ENCODE data around the gene PSMD5.

Gene PSMD5

GRCh38 chr9:120857902-120858301 lies 15.2 kb upstream of the PSMD5 start:
- H3K27me3 ChIP-seq (ENCODE audit: insufficient read depth, low read length, poor library complexity) = no peaks in the 10 kb centered on the region
- H3K36me3 ChIP-seq (ENCODE audit: insufficient read depth, low read length) = peaks cover 89% of the 10 kb centered on the region
- no peaks in the 10 kb centered on the region for H4K20me1 ChIP-seq (ENCODE audit: insufficient read depth, low read length)
- H3K9ac ChIP-seq (ENCODE audit: low read depth, low read length) = no peak overlapping the region
- H3K4me1 ChIP-seq (ENCODE audit: insufficient read depth, low read length) = no peaks in the 10 kb centered on the region
- no peak overlapping the region for H2AFZ ChIP-seq (ENCODE audit: low read depth, low read length)
- no peaks in the 10 kb centered on the region for H3K79me2 ChIP-seq (ENCODE audit: insufficient read depth, low read length)
- TF ChIP-seq CTCF (IDR thresholded peaks at IDR 0.05; ENCODE audit: borderline replicate concordance, extremely low read depth, low read length, poor library complexity, severe bottlenecking) (no peak), EZH2 (IDR thresholded peaks at IDR 0.05; ENCODE audit: borderline replicate concordance, low read depth, low read length, severe bottlenecking) (no peak)
- no peak overlapping the region for H3K4me2 ChIP-seq (ENCODE audit: insufficient read depth, low read length)
- H3K9me3 ChIP-seq (ENCODE audit: insufficient read depth, low read length, severe bottlenecking) = no peaks in the 10 kb centered on the region
- H3K27ac ChIP-seq (ENCODE audit: low read length) = no peak overlapping the region
- H3K4me3 ChIP-seq (ENCODE audit: low read depth in 1 of 2, low read length in 2 of 2) = no peak overlapping the region
- no peak for ATAC-seq (ENCODE audit: insufficient read depth, low read depth)
- no peak for DNase-seq

DNA sequence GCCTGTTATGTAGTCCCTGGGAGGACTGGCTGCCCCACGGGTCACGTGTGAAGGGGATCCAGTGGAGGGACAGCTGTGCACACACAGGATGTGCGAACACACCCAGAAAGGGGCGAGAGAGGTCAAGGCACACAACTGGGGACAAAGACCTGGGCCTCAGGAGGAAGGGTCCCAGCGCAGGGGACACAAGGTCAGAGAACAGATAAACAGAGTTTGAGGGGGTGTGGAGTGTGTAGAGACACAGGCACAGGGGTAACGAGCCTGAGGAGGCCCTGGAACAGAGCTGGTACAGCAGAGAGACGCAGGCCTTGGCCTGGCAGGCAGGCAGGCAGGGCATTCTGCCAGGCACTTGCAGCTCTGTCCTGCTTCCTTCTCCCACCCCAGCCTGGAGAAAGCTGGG lies 14.8 kb upstream of the PSMD5 start:
- DNase-seq (no peak), ATAC-seq (ENCODE audit: insufficient read depth, low read depth) (no peak)
- Histone ChIP-seq H3K9ac (ENCODE audit: low read depth, low read length) (no peak overlapping the region), H3K9me3 (ENCODE audit: insufficient read depth, low read length, severe bottlenecking) (no peaks in the 10 kb centered on the region), H3K4me1 (ENCODE audit: insufficient read depth, low read length) (no peaks in the 10 kb centered on the region), H3K27me3 (ENCODE audit: insufficient read depth, low read length, poor library complexity) (no peaks in the 10 kb centered on the region), H2AFZ (ENCODE audit: low read depth, low read length) (no peak overlapping the region), H3K4me3 (ENCODE audit: low read depth in 1 of 2, low read length in 2 of 2) (no peak overlapping the region), H3K27ac (ENCODE audit: low read length) (no peak overlapping the region), H4K20me1 (ENCODE audit: insufficient read depth, low read length) (no peaks in the 10 kb centered on the region), H3K36me3 (ENCODE audit: insufficient read depth, low read length) (peaks cover 89% of the 10 kb centered on the region), H3K4me2 (ENCODE audit: insufficient read depth, low read length) (no peak overlapping the region), H3K79me2 (ENCODE audit: insufficient read depth, low read length) (no peaks in the 10 kb centered on the region)
- TF ChIP-seq EZH2 (IDR thresholded peaks at IDR 0.05; ENCODE audit: borderline replicate concordance, low read depth, low read length, severe bottlenecking) (no peak), CTCF (IDR thresholded peaks at IDR 0.05; ENCODE audit: borderline replicate concordance, extremely low read depth, low read length, poor library complexity, severe bottlenecking) (no peak)

GRCh38 chr9:120856700-120857099 lies 14.0 kb upstream of the PSMD5 start:
- TF ChIP-seq CTCF (IDR thresholded peaks at IDR 0.05; ENCODE audit: borderline replicate concordance, extremely low read depth, low read length, poor library complexity, severe bottlenecking) (no peak), EZH2 (IDR thresholded peaks at IDR 0.05; ENCODE audit: borderline replicate concordance, low read depth, low read length, severe bottlenecking) (no peak)
- Histone ChIP-seq H2AFZ (ENCODE audit: low read depth, low read length) (no peak overlapping the region), H3K27ac (ENCODE audit: low read length) (no peak overlapping the region), H3K4me3 (ENCODE audit: low read depth in 1 of 2, low read length in 2 of 2) (no peak overlapping the region), H3K79me2 (ENCODE audit: insufficient read depth, low read length) (no peaks in the 10 kb centered on the region), H3K9ac (ENCODE audit: low read depth, low read length) (no peak overlapping the region), H3K9me3 (ENCODE audit: insufficient read depth, low read length, severe bottlenecking) (no peaks in the 10 kb centered on the region), H3K27me3 (ENCODE audit: insufficient read depth, low read length, poor library complexity) (no peaks in the 10 kb centered on the region), H3K4me2 (ENCODE audit: insufficient read depth, low read length) (no peak overlapping the region), H3K4me1 (ENCODE audit: insufficient read depth, low read length) (no peaks in the 10 kb centered on the region), H3K36me3 (ENCODE audit: insufficient read depth, low read length) (peaks cover 87% of the 10 kb centered on the region), H4K20me1 (ENCODE audit: insufficient read depth, low read length) (no peaks in the 10 kb centered on the region)
- ATAC-seq (ENCODE audit: insufficient read depth, low read depth) = no peak
- DNase-seq = no peak
